GM12892 (cell line): ENCODE measurements around the gene OPCML.

Experiments
- POLR2A ChIP-seq: IDR thresholded peaks from 2 replicates; pipeline ENCODE4 v1.6.1; 2011; ENCODE audit warnings: low read depth, low read length, control low read depth
- POLR2AphosphoS5 ChIP-seq: IDR thresholded peaks from 2 replicates; pipeline ENCODE4 v1.6.1; 2011; ENCODE audit warnings: low read depth, low read length, control low read depth
- TAF1 ChIP-seq: IDR thresholded peaks from 2 replicates; pipeline ENCODE4 v1.6.1; 2011; ENCODE audit warnings: low read depth, mild to moderate bottlenecking, control low read depth, low read length, borderline replicate concordance

DNA sequence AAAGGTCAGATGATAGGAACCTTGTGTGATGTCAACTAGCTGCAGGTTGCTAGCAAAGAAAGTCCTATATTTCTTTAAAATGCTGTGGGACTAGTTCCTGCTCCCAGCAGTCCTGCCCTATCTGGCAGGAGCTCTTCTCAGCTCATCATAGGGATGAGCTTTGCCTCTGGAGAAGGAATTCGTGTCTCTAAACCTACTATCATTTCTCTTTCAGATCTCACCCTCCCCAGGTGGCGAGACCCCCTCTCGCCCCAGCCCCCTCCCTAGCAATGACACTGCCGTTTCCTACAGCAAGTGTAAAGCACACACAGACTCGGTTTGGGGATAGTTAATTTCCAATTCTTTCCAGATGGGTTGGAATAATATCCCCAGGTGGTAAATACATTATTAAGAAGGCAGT, 533.3 kb downstream of the OPCML start:
- no peak for TF ChIP-seq POLR2AphosphoS5
- TF ChIP-seq TAF1: no peak
- TF ChIP-seq POLR2A: no peak
